ENCODE data around the gene TSPAN9. TPM values are rescaled to one million over a fixed set of nuclear protein-coding genes. Genes with fewer than 3 reads are reported as not detected.
A peak's percentile ranks its signal among the peaks of the same experiment; 100 is the strongest.

The TSPAN9 gene
- total and polyA plus RNA-seq, 3 donors from 2014 or later, result 14.2 to 23.5 (median 19.8) TPM

DNA sequence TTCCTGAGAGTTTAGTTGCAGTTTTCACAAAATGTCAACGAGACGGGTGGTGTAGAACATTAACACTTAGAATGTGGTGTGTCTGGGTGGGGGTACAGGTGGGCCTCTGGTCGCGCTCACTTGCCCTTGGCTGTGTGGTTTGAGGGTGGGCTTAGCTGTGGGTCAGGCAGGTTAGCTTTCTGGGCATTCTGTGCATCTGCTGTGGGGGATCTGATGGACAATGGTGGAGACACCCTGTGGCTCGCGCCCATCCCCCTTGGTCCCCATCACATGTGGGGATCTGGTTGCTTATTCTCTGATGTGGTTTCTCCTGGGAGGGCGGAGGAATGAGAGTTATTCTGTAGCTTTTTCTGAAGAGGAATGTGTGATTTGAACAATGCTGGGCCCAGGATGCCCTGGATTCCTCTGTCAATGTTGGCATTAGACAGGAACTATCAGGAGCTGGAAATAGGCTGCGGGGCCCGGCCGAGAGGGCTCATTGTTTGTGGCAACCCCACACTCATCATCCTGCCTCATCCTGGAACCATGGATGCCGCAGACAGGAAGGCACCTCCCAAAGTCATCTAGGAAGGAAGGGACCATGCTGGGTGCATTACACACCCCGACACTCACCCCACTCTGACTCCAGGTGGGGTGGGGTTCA, 101.6 kb downstream of the TSPAN9 start:
- DNase-seq, result no peak
- 82 to 88% methylated on average over 11 to 12 of the region's 12 CpGs for WGBS, 2 donors
- intact Hi-C loops (cut with DNase I; ENCODE audit: low total_unique reads), result no loop called here
- H3K4me3 ChIP-seq, result no peak overlapping the region
- H3K4me1 ChIP-seq, result no peaks in the 10 kb centered on the region
- no peaks in the 10 kb centered on the region for H3K9me3 ChIP-seq
- H3K27me3 ChIP-seq, result no peaks in the 10 kb centered on the region
- no peak overlapping the region for H3K27ac ChIP-seq
- TF ChIP-seq POLR2A (IDR thresholded peaks at IDR 0.05) (no peak), CTCF (IDR thresholded peaks at IDR 0.05) (no peak)
- no peaks in the 10 kb centered on the region for H3K36me3 ChIP-seq (ENCODE audit: low read depth, missing control alignments)

- no peak overlapping the region for H3K27ac ChIP-seq
- H3K4me3 ChIP-seq, result no peak overlapping the region
- H3K9me3 ChIP-seq, result no peaks in the 10 kb centered on the region
- TF ChIP-seq CTCF (IDR thresholded peaks at IDR 0.05) (no peak), POLR2A (IDR thresholded peaks at IDR 0.05) (no peak)
- peaks cover under 1% of the 10 kb centered on the region for H3K4me1 ChIP-seq
- H3K36me3 ChIP-seq (ENCODE audit: low read depth, missing control alignments), result no peaks in the 10 kb centered on the region
- no peak for DNase-seq
- 94% methylated on average over 12 of the region's 12 CpGs for WGBS, 2 donors
- no peaks in the 10 kb centered on the region for H3K27me3 ChIP-seq
- intact Hi-C loops (cut with DNase I; ENCODE audit: low total_unique reads), result no loop called here
These were observed 102.6 kb downstream of the TSPAN9 start for GRCh38 chr12:3179731-3180130.

- no peaks in the 10 kb centered on the region for H3K9me3 ChIP-seq
- intact Hi-C loops (cut with DNase I; ENCODE audit: low total_unique reads), result no loop called here
- TF ChIP-seq POLR2A (IDR thresholded peaks at IDR 0.05) (no peak), CTCF (IDR thresholded peaks at IDR 0.05) (no peak)
- no peak overlapping the region for H3K4me3 ChIP-seq
- DNase-seq, result no peak
- no peak overlapping the region for H3K27ac ChIP-seq
- H3K4me1 ChIP-seq, result peaks cover 15% of the 10 kb centered on the region
- 90% methylated on average over 5 of the region's 5 CpGs for WGBS, 2 donors
- H3K27me3 ChIP-seq, result no peaks in the 10 kb centered on the region
- H3K36me3 ChIP-seq (ENCODE audit: low read depth, missing control alignments), result no peaks in the 10 kb centered on the region
These were observed 105.2 kb downstream of the TSPAN9 start for GRCh38 chr12:3182426-3182825.

DNA sequence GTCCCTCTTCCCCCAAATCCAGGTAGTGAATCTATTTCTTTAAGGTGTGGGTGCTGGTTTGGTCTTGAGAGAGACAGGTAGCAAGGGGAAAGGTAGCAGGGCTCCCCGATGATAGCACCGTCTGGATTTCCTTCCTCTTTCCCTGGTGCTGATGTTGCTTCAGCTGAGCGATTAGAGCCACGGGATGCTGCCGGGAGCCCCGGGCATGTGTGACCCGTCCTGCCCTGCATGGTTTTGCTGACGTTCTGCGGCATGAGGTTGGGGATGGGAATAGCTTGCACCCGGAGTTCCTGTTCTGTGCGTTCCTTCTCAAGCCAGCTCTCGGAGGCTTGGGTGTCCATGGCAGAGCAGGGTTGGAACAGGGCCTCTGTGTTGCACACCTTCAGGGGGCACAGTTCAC, 107.3 kb downstream of the TSPAN9 start:
- no peaks in the 10 kb centered on the region for H3K9me3 ChIP-seq
- WGBS, 2 donors, result 67 to 81% methylated on average over 12 of the region's 12 CpGs
- intact Hi-C loops (cut with DNase I; ENCODE audit: low total_unique reads), result no loop called here
- no peaks in the 10 kb centered on the region for H3K36me3 ChIP-seq (ENCODE audit: low read depth, missing control alignments)
- peaks cover 15% of the 10 kb centered on the region for H3K4me1 ChIP-seq
- no peak overlapping the region for H3K4me3 ChIP-seq
- no peak for TF ChIP-seq POLR2A (IDR thresholded peaks at IDR 0.05)
- TF ChIP-seq CTCF (IDR thresholded peaks at IDR 0.05), result no peak
- DNase-seq, result no peak
- H3K27ac ChIP-seq, result no peak overlapping the region
- no peaks in the 10 kb centered on the region for H3K27me3 ChIP-seq

DNA sequence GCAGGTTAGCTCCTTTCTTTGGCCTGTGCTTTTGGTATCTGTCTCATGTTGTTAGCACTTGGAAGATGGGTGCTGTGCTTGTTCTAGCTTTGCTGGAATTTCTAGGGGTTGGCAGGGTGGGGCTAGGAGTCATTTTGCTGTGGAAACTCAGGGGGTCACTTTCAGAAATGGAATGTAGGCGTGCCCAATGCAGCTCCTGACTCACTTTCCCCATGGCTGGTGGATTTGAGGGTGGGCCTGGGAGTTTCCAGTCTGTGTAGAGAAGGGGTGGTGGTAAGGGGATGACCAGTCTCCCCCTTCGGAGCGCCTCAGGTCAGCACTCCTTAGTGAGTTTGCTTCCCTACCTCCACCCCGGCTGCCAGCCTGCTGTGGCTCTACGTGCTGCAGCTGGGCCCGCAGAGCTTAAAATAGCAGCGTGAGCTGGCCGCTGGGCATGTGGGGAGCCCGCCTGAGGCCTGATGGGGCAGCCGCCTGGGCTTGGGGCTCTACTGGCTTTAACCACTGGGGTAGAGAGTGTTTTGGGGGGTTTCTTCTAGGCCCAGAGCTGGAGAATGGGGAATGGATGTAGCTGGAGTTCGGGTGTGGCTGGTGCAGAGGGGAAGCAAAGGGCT, 108.2 kb downstream of the TSPAN9 start:
- Histone ChIP-seq H3K27ac (peak overlapping the region in 1 of 2 donors; percentile 24), H3K27me3 (no peaks in the 10 kb centered on the region), H3K4me3 (no peak overlapping the region), H3K9me3 (no peaks in the 10 kb centered on the region), H3K36me3 (ENCODE audit: low read depth, missing control alignments) (no peaks in the 10 kb centered on the region), H3K4me1 (peaks cover 15% of the 10 kb centered on the region)
- no peak for DNase-seq
- intact Hi-C loops (cut with DNase I; ENCODE audit: low total_unique reads), result no loop called here
- TF ChIP-seq CTCF (IDR thresholded peaks at IDR 0.05) (no peak), POLR2A (IDR thresholded peaks at IDR 0.05) (no peak)
- WGBS, 2 donors, result 90 to 91% methylated on average over 8 to 11 of the region's 11 CpGs

Data from testis (tissue), 3 donors.